Osteocyte (in vitro differentiated cells): Measurements from ENCODE around the gene NLRP7. TPM values are rescaled to one million over a fixed set of nuclear protein-coding genes. Genes with fewer than 3 reads are reported as not detected.
"Not testable (repeated sequence)": the region's sequence is repeated elsewhere in the genome, so short reads cannot be mapped to it uniquely, and the experiment has no call there.

ENCODE experiments used
- DNase-seq: peaks from one replicate; pipeline ENCODE4 v3.0.0; 2021; ENCODE audit warnings: mixed read lengths; ENCODE audit not compliant: unreplicated experiment; ENCODE audit errors: extremely low spot score
- H3K27ac Mint-ChIP-seq: one replicate; pipeline ENCODE4 v1.8.0; 2021; ENCODE audit warnings: mild to moderate bottlenecking, mixed read lengths; ENCODE audit not compliant: unreplicated experiment
- H3K27me3 Mint-ChIP-seq: one replicate; pipeline ENCODE4 v1.8.0; 2021; ENCODE audit warnings: mixed read lengths; ENCODE audit not compliant: unreplicated experiment
- H3K36me3 Mint-ChIP-seq: one replicate; pipeline ENCODE4 v1.8.0; 2021; ENCODE audit warnings: mixed read lengths; ENCODE audit not compliant: unreplicated experiment
- H3K4me1 Mint-ChIP-seq: one replicate; pipeline ENCODE4 v1.8.0; 2021; ENCODE audit warnings: mixed read lengths; ENCODE audit not compliant: unreplicated experiment
- H3K4me3 Mint-ChIP-seq: one replicate; pipeline ENCODE4 v1.8.0; 2021; ENCODE audit warnings: mild to moderate bottlenecking, moderate library complexity, mixed read lengths; ENCODE audit not compliant: unreplicated experiment
- H3K9me3 Mint-ChIP-seq: one replicate; pipeline ENCODE4 v1.8.0; 2021; ENCODE audit warnings: mixed read lengths; ENCODE audit not compliant: unreplicated experiment
- total RNA-seq: library from RNA; stranded (reverse); gene quantifications from 2 replicates; pipeline ENCODE4 v1.2.1, GENCODE V29; 2021
- TF ChIP-seq, protein P1 (sequence below): fragments of 200-600 bp; sonication (generic); IDR thresholded peaks from 2 replicates; pipeline ENCODE4 v1.5.0; 2021; ENCODE audit warnings: antibody characterized with exemption, mild to moderate bottlenecking, moderate library complexity

NLRP7 gene
- total RNA-seq, 1 donor from 2014 or later: not detected

DNA sequence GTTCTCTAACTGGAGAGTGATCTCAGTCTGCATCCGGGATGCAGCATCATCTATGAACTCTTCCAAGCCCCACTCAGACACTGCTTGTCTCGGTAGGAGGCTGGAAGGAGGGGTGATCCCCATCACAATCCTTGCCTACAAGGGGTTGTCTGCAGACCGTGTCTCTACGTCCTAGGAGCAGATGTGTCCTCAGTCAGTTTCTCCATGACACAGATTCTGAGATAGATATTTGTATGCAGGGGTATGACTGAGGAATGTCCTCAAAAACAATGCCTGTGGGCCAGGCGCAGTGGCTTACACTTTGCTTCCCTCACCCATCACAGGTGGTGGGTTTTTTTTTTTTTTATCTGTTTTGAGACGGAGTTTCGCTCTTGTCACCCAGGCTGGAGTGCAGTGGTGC lies 40.5 kb downstream of the NLRP7 start:
- Mint-ChIP-seq H3K4me3 (no peak overlapping the region), H3K27ac (no peak overlapping the region), H3K36me3 (no peaks in the 10 kb centered on the region), H3K4me1 (no peaks in the 10 kb centered on the region), H3K9me3 (peaks cover 12% of the 10 kb centered on the region), H3K27me3 (no peaks in the 10 kb centered on the region)
- no peak for DNase-seq
- TF ChIP-seq, protein P1, sequence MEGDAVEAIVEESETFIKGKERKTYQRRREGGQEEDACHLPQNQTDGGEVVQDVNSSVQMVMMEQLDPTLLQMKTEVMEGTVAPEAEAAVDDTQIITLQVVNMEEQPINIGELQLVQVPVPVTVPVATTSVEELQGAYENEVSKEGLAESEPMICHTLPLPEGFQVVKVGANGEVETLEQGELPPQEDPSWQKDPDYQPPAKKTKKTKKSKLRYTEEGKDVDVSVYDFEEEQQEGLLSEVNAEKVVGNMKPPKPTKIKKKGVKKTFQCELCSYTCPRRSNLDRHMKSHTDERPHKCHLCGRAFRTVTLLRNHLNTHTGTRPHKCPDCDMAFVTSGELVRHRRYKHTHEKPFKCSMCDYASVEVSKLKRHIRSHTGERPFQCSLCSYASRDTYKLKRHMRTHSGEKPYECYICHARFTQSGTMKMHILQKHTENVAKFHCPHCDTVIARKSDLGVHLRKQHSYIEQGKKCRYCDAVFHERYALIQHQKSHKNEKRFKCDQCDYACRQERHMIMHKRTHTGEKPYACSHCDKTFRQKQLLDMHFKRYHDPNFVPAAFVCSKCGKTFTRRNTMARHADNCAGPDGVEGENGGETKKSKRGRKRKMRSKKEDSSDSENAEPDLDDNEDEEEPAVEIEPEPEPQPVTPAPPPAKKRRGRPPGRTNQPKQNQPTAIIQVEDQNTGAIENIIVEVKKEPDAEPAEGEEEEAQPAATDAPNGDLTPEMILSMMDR: no peak

DNA sequence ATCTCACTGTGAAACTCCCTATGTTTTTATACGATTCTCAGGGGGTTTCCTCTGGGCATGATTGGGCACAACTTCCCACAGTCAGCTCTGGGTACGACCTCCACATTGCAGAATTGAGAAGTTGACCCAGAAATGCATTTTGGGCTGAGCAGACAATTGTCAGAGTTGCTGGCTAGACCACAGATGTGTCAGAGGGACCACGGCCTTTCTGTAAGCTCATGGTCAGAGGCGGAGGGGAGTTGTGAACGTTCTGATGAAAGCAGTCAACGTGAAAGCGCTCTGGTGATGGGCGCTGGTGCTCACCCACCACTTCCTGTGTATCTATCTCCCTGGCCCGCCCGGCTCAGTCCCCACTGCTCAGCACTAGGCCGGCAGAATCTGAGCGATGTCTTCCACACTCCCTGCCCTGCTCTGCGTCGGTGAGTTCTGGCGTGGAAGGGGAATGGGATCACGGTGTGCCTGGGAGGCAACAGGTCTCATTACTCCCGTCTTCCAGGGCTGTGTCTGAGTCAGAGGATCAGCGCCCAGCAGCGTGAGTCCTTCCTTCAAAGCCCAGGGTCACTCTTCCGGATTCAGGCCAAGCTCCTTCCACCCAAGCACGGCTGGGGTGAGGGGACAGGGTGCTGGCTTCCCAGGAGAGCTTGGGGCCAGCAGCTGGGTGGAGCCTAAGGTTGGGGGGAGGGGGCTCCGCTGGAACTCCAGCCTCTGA lies 41.4 kb downstream of the NLRP7 start, which contains the start of gene NCR1:
NCR1 (plus strand) TSS at position 346 of the 709 bp plus-strand sequence; CDS start at position 386, 40 bp downstream.
- DNase-seq: no peak
- no peaks in the 10 kb centered on the region for H3K27me3 Mint-ChIP-seq
- H3K36me3 Mint-ChIP-seq: no peaks in the 10 kb centered on the region
- peaks cover 12% of the 10 kb centered on the region for H3K9me3 Mint-ChIP-seq
- no peaks in the 10 kb centered on the region for H3K4me1 Mint-ChIP-seq
- H3K4me3 Mint-ChIP-seq: no peak within 1 kb of the TSS
- TF ChIP-seq, protein P1: no peak
- no peak within 1 kb of the TSS for H3K27ac Mint-ChIP-seq

DNA sequence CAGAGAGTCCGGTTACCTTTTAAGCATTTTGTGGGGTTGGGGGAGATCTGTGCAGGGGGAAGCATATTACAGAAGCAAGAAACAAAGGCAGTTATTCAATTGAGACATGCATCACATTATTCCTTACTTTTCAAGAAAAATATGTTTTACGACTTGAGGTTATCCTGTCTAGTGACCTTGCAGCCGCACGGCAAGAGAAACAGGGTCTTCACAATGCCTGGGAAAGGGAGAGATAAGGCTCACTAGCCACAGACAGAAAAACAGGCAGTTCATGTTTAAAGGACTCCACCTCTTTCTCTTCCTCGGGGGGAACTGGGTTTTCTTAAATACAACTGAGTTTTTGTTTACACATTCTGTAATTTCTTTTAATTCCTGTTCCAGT lies 41.9 kb downstream of the NLRP7 start:
- TF ChIP-seq, protein P1: no peak
- peaks cover 9% of the 10 kb centered on the region for H3K9me3 Mint-ChIP-seq
- no peak overlapping the region for H3K27ac Mint-ChIP-seq
- no peak for DNase-seq
- H3K27me3 Mint-ChIP-seq: no peaks in the 10 kb centered on the region
- no peak overlapping the region for H3K4me3 Mint-ChIP-seq
- H3K36me3 Mint-ChIP-seq: no peaks in the 10 kb centered on the region
- H3K4me1 Mint-ChIP-seq: no peaks in the 10 kb centered on the region

DNA sequence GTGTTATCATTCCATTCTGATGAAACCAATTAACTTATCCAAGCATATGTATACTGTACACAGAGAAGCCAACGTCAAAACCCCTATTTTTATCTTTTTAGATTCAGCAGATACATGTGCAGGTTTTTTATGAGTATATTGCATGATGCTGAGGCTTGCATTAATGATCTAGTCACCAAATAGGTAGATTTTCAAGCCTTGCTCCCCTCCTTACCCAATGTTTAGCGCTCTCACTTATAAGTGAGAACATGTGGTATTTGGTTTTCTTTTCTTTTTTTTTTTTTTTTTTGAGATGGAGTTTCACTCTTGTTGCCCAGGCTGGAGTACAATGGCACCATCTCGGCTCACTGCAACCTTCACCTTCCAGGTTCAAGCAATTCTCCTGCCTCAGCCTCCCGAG lies 43.1 kb downstream of the NLRP7 start:
- not testable (repeated sequence) for H3K27ac Mint-ChIP-seq, H3K4me1 Mint-ChIP-seq, DNase-seq, H3K4me3 Mint-ChIP-seq, H3K9me3 Mint-ChIP-seq, H3K27me3 Mint-ChIP-seq, H3K36me3 Mint-ChIP-seq

DNA sequence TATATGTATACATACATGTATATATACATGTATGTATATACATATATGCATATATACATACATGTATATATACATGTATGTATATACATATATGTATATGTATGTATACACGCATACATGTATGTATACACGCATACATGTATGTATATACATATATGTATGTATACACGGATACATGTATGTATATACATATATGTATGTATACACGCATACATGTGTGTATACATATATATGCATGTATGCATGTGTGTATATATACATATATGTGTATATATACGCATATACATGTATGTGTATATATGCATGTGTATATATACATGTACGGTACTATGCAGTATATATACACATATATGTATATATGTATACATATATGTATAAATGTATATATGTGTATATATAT lies 44.0 kb downstream of the NLRP7 start:
- Mint-ChIP-seq H3K9me3 (peaks cover 14% of the 10 kb centered on the region), H3K27ac (no peak overlapping the region), H3K4me1 (no peaks in the 10 kb centered on the region), H3K27me3 (no peaks in the 10 kb centered on the region), H3K4me3 (no peak overlapping the region), H3K36me3 (no peaks in the 10 kb centered on the region)
- no peak for DNase-seq
- TF ChIP-seq, protein P1: no peak
